BJ (cell line): ENCODE measurements around the gene MGAT1. TPM values are rescaled to one million over a fixed set of nuclear protein-coding genes. Genes with fewer than 3 reads are reported as not detected.

Experiments used
- CTCF ChIA-PET: fragments of 350-600 bp; formaldehyde crosslinking; extraction: SDS; loops from one replicate; lab custom pipeline; 2021; ENCODE audit warnings: antibody characterized with exemption, inconsistent platforms; lab: Yijun Ruan, JAX
- POLR2A ChIA-PET: fragments of 300-600 bp; sonication (Branson Sonifier 250); formaldehyde crosslinking; extraction: SDS; loops from one replicate; lab custom pipeline; 2021; ENCODE audit warnings: antibody characterized with exemption; lab: Charles Lee
- DNase-seq: peaks from one replicate; pipeline ENCODE4 v3.0.0-alpha.2; 2011; ENCODE audit warnings: low read depth
- H3K27me3 ChIP-seq: 2 replicates; pipeline ENCODE4 v1.6.0; 2011; ENCODE audit warnings: low read length; ENCODE audit not compliant: control insufficient read depth, insufficient read depth
- H3K36me3 ChIP-seq: 2 replicates; pipeline ENCODE4 v1.5.1; 2011; ENCODE audit warnings: low read length; ENCODE audit not compliant: control insufficient read depth, insufficient read depth
- H3K4me3 ChIP-seq: 2 replicates; pipeline ENCODE4 v1.5.1; 2011; ENCODE audit warnings: low read depth, mild to moderate bottlenecking, control low read depth, low read length
- CTCF ChIP-seq: IDR thresholded peaks from 2 replicates; pipeline ENCODE4 v1.5.1; 2011; ENCODE audit warnings: low read depth, mild to moderate bottlenecking, control low read depth, inconsistent platforms, low read length, moderate library complexity; ENCODE audit not compliant: insufficient read depth
- polyA plus RNA-seq: library from polyadenylated mRNA; depleted of rRNA; stranded (reverse); fragments of >200 nt; gene quantifications from 2 replicates; pipeline ENCODE4 v1.2.3, GENCODE V29; 2011

MGAT1 gene
- polyA plus RNA-seq, 1 experiment, result 197 TPM

GRCh38 chr5:180823940-180824629, 21.5 kb upstream of the MGAT1 start:
- POLR2A ChIA-PET, result interaction anchor here (0.6 kb wide), 1 partner anchor 14 kb away, joined by 6 read pairs; no protein-coding TSS in a partner anchor
- Histone ChIP-seq H3K4me3 (no peak overlapping the region), H3K27me3 (no peaks in the 10 kb centered on the region), H3K36me3 (no peaks in the 10 kb centered on the region)
- CTCF ChIA-PET, result interaction anchor here (1.7 kb wide), 1 partner anchor 11 kb away, joined by 5 read pairs; no protein-coding TSS in a partner anchor
- no peak for TF ChIP-seq CTCF
- no peak for DNase-seq

GRCh38 chr5:180823346-180823745, 20.7 kb upstream of the MGAT1 start:
- no peak for DNase-seq
- Histone ChIP-seq H3K36me3 (no peaks in the 10 kb centered on the region), H3K4me3 (no peak overlapping the region), H3K27me3 (no peaks in the 10 kb centered on the region)
- ChIA-PET CTCF (no interaction called here), POLR2A (interaction anchor here (0.6 kb wide), 1 partner anchor 13 kb away, joined by 6 read pairs; no protein-coding TSS in a partner anchor)
- no peak for TF ChIP-seq CTCF

GRCh38 chr5:180821538-180821937, 18.9 kb upstream of the MGAT1 start:
- no peaks in the 10 kb centered on the region for H3K27me3 ChIP-seq
- H3K4me3 ChIP-seq, result no peak overlapping the region
- ChIA-PET CTCF (interaction anchor here (1.1 to 1.4 kb wide), 2 partner anchors 9 to 51 kb away, joined by 3 to 7 read pairs; no protein-coding TSS in a partner anchor), POLR2A (no interaction called here)
- H3K36me3 ChIP-seq, result no peaks in the 10 kb centered on the region
- DNase-seq, result no peak
- no peak for TF ChIP-seq CTCF

- H3K36me3 ChIP-seq, result no peaks in the 10 kb centered on the region
- no peaks in the 10 kb centered on the region for H3K27me3 ChIP-seq
- no peak for TF ChIP-seq CTCF
- ChIA-PET CTCF (interaction anchor here (1.1 to 1.4 kb wide), 2 partner anchors 10 to 52 kb away, joined by 3 to 7 read pairs; no protein-coding TSS in a partner anchor), POLR2A (no interaction called here)
- H3K4me3 ChIP-seq, result no peak overlapping the region
- no peak for DNase-seq
These were observed 18.2 kb upstream of the MGAT1 start for GRCh38 chr5:180820788-180821321.

GRCh38 chr5:180818677-180819341, 16.2 kb upstream of the MGAT1 start:
- CTCF ChIA-PET, result interaction anchor here (1.1 kb wide), 1 partner anchor 11 kb away, joined by 3 read pairs; no protein-coding TSS in a partner anchor
- no peak for DNase-seq
- POLR2A ChIA-PET, result no interaction called here
- TF ChIP-seq CTCF, result no peak
- H3K36me3 ChIP-seq, result no peaks in the 10 kb centered on the region
- no peak overlapping the region for H3K4me3 ChIP-seq
- no peaks in the 10 kb centered on the region for H3K27me3 ChIP-seq
